ENCODE measurements around the gene FLNB.
A peak's percentile ranks its signal among the peaks of the same experiment; 100 is the strongest.

Gene FLNB

GRCh38 chr3:58106640-58107039 is 98.4 kb downstream of the FLNB start:
- no peak for DNase-seq (ENCODE audit: low spot score)

DNA sequence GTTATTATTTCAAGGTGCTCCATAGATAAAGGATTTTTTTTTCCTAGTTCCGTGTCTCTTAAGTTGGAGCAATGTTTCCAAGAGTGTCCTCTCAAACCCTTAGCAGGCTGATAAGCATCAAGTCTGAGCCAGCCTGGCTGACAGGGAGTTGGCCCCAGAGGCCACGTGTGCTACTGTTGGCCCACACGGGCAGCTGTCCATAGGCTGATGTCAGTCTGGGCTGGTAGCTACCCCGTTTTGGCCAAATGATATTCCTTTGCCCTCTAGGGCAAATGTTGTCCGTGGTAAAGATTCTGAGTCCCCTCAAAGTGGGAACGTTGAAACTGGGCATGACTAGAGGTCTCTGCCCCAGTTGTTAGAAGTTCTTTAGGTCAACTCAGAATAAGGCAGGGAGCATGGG is 99.4 kb downstream of the FLNB start:
- DNase-seq (ENCODE audit: low spot score) = no peak

GRCh38 chr3:58109752-58110151 is 101.5 kb downstream of the FLNB start:
- no peak for DNase-seq (ENCODE audit: low spot score)

- DNase-seq (ENCODE audit: low spot score) = peak; percentile 6
These were observed 103.4 kb downstream of the FLNB start for GRCh38 chr3:58111513-58112184.

DNA sequence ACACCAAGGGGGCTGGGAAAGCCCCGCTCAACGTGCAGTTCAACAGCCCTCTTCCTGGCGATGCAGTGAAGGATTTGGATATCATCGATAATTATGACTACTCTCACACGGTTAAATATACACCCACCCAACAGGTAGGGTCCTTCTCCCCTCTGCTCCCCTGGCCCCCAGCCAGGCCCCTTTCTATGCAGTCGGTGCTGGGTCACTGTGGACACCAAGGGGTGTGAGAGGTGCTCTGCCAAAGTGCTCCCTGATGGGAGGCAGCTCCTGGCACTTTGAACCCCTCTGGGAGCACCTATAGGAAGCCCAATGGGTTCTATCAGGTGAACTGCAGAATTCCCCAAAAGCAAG is 103.9 kb downstream of the FLNB start:
- no peak for DNase-seq (ENCODE audit: low spot score)

DNA sequence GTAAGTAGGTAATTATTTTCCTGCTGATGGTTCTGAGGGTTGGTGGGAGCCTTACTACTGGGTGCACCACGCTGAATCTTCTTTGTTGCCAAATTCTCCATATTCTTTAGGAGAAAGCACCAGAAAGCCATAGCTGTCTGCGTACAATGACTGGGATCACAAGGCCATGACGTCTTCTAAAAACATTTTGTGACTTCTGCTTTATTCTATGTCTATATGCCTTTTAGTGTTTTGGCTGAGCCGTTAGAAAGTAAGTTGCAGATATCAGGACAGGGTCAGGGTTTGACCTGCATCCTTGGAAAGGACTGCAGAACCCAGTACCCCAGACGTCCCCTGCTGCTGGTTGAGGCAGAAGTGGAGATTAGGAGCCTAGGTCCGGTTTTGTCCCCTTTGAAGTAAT is 107.0 kb downstream of the FLNB start:
- DNase-seq (ENCODE audit: low spot score) = no peak

DNA sequence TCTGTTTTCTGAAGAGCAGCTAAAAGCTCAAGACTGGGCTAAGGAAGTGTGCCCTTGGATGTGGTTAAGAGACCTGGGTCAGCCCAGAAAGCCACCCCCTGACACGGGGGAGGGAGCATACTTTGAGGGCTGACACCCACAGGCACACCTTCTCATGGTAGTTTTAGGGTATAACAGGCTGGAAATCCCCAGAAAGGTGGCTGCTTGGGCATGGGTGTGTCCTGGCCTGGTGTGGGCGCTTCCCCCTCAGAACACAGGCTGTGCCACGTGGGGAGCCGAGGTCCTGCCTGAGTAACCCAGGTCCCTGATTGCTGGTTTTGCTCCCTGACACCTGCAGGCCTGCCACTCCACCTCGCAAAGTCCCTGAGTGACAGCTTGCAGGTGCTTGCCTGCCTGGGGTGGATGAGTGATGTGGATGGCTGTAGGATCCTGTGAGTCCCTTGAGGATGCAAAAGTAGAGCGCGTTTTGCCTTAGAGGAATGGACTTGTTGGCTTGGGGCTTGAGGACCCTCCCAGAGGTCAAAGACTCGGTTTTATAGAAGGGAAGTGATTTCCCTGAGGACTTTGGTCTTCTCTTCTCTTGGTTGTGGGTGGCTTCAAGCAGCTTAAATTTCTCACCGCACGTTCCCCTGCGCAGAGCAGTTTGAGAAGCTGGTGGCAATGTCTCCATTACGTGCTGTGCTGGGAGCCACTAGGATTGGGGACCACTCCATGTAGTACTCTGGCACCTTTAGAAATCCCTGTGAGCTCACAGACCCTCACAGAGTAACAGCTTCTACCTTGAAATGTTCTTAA is 108.1 kb downstream of the FLNB start:
- no peak for DNase-seq (ENCODE audit: low spot score)

DNA sequence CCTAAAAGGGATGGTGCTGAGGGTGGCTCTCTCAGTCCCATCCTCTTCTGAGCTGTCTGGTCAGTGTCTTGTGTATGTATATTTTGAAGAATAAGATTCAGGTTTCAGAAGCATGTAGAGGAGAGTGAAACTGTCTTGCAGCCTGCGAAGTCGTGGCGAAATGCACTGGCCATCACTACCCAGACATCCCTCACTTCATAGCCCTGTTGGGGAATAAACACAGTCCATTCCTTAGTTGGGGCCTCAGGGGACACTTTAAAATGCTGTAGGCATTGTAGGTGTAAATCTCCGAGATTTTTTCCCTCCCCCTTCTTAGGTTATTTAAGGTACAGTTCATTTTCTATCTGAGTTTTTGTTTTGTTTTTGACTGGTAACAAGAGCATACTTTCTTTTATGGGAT is 108.8 kb downstream of the FLNB start:
- DNase-seq (ENCODE audit: low spot score) = no peak

GRCh38 chr3:58117561-58118181 is 109.4 kb downstream of the FLNB start:
- no peak for DNase-seq (ENCODE audit: low spot score)

DNA sequence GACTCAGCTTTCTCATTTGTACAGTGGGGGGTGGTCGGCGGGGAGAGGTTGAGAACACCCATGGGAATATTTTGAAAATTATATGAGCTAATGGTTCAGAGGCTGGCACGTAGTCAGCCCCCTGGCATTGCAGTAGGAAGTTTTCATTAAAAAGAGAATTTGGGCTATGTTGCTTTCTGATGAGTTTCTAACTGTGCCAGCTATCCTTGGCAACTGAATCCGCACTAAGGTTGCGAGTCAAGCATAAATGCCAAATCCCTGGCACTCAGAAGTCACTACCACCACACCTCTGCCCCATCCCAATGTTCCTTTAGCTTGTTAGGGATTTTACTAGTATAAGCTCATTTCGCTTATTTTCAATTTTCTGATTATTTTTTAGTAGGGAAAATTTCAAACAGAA is 111.0 kb downstream of the FLNB start:
- DNase-seq (ENCODE audit: low spot score) = no peak

DNA sequence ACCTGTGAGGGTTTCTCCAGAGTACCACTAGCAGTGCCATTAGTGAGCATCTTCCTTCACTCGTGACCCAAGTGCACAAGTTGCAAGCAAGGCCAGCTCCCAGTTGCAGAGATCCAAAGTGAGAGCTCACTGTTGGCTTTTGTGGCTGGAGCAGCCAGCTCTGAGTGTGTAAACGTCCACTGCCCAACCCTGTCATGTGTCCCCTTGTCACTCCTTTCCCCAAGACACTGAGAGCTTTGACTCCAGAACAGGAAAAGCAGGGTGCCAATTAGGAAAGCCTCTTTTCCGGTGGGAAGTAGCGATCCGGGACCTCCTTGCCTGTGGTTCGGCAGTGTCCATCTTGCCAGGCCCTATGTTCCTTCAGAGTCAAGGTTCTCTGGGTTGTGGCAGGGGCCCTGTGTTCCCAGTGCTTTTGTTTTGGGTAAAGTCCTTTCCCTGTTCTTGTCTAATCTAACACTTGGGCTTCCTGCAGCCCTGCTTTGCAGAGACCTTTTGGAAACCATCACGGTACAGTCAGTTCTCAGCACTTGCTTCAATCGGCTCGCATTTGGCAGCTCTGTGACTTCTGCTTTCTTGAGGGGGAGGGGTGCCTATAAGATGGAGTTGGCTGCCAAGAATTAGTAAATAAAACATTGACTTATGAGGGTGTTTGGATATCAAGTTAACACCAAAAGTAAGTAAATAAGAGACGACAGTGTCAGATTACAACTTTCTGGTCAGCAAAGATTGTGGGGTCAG is 112.0 kb downstream of the FLNB start:
- no peak for DNase-seq (ENCODE audit: low spot score)

DNA sequence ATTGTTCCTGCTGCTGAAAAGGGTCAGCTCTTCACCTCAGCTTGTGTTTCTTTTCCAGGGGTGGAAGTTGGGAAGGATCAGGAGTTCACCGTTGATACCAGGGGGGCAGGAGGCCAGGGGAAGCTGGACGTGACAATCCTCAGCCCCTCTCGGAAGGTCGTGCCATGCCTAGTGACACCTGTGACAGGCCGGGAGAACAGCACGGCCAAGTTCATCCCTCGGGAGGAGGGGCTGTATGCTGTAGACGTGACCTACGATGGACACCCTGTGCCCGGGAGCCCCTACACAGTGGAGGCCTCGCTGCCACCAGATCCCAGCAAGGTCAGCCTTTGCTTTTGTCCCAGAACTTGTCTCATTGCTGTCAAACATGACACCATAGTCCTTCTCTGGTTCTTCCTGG is 113.0 kb downstream of the FLNB start:
- no peak for DNase-seq (ENCODE audit: low spot score)

DNA sequence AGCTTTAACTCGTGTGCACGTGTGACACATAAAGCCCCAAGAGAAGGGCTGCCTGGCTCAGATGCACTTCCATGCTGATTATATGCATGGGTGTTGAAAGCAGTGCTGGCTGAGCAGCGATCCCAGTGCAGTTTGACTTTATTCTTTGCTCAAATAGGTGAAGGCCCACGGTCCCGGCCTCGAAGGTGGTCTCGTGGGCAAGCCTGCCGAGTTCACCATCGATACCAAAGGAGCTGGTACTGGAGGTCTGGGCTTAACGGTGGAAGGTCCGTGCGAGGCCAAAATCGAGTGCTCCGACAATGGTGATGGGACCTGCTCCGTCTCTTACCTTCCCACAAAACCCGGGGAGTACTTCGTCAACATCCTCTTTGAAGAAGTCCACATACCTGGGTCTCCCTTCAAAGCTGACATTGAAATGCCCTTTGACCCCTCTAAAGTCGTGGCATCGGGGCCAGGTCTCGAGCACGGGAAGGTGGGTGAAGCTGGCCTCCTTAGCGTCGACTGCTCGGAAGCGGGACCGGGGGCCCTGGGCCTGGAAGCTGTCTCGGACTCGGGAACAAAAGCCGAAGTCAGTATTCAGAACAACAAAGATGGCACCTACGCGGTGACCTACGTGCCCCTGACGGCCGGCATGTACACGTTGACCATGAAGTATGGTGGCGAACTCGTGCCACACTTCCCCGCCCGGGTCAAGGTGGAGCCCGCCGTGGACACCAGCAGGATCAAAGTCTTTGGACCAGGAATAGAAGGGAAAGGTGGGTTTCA is 114.9 kb downstream of the FLNB start:
- no peak for DNase-seq (ENCODE audit: low spot score)

DNA sequence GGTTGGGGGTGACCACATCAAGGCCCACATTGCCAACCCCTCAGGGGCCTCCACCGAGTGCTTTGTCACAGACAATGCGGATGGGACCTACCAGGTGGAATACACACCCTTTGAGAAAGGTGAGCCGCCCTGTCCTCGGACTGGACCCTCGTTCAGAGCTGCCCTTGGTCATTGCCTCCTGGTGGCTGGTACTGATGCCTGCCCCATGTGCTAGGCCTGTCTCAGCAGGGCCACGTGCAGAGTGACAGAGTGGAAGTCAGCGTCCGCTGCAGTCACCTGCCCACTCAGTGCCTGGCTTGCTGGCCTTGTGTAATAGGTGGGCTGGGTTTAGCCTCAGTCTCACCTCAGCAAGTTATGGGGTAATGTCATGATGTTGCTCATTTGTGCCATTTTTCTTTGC is 116.2 kb downstream of the FLNB start:
- no peak for DNase-seq (ENCODE audit: low spot score)

- DNase-seq (ENCODE audit: low spot score) = no peak
These were observed 121.0 kb downstream of the FLNB start for GRCh38 chr3:58129041-58129770.

DNA sequence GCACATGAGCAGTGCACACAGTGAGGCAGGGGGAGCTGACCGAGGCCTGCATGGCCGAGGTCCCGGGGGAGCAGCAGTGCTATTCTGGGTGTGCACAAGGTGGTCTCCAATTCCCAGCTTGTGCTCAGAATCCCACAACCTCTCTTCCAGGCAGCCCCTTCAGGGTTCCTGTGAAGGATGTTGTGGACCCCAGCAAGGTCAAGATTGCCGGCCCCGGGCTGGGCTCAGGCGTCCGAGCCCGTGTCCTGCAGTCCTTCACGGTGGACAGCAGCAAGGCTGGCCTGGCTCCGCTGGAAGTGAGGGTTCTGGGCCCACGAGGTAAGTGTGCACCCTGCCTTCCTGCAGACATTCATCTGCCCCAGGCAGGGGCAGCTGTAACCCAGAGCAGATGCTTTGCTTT is 122.4 kb downstream of the FLNB start:
- no peak for DNase-seq (ENCODE audit: low spot score)

DNA sequence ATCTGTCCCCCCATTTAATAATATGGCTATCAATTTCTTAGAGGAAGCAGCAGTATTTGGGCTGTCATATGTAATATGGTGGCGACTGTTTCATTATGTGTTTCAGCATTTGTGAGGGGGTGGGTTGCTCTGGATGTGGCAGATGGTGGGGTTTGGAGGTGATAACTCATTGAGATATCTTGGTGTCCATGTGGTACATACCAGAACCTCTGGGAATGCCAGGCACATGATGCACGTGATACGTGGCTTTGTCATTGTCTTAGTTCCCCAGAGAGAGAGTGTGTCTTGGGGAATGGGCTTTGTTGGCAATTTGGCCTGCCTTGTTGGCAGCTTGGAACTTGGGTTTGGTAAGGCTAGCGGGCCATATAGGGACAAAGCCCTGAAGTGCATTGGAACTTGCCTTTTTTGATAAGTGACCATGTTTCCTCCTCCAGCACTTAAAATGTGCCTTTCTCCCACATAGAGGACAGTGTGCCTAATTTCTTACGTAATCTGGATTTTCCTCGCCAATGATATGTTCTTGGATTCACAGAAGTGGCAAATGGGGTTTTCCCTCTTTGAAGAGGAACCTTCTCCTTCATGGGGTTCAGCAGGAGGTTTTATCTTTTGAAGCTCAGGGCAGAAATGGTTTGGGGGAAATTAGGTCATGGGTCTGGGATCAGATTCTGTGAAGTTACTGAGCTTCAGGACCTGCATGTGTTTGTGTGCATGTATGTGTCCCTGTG is 123.0 kb downstream of the FLNB start:
- DNase-seq (ENCODE audit: low spot score) = no peak

GRCh38 chr3:58132850-58133249 is 124.6 kb downstream of the FLNB start:
- no peak for DNase-seq (ENCODE audit: low spot score)

- DNase-seq (ENCODE audit: low spot score) = no peak
These were observed 126.2 kb downstream of the FLNB start for GRCh38 chr3:58134468-58134867.

- DNase-seq (ENCODE audit: low spot score) = no peak
These were observed 127.7 kb downstream of the FLNB start for GRCh38 chr3:58135712-58136543.

All from HuH-7.5 (cell line).